Naive thymus-derived CD4-positive, alpha-beta T cell (primary cell): ENCODE measurements around the gene NT5E. TPM values are rescaled to one million over a fixed set of nuclear protein-coding genes. Genes with fewer than 3 reads are reported as not detected.

ENCODE experiments used
- ATAC-seq: fragments of 150-1000 bp; cut with Tn5 transposase; 2 replicates; pipeline ENCODE4 v1.10.0; 2021; ENCODE audit warnings: mild to moderate bottlenecking, moderate library complexity
- CTCF ChIA-PET: fragments of 350-600 bp; sonication (Branson Sonifier 250); formaldehyde crosslinking; loops from one replicate; lab custom pipeline; 2021; ENCODE audit warnings: antibody characterized with exemption; lab: Charles Lee
- POLR2A ChIA-PET: fragments of 350-600 bp; sonication (Branson Sonifier 250); formaldehyde crosslinking; loops from one replicate; lab custom pipeline; 2021; ENCODE audit warnings: antibody characterized with exemption, inconsistent platforms; lab: Charles Lee
- DNase-seq, 9 donors: peaks; one replicate each; pipeline versions ENCODE4 v3.0.0 to v3.0.0-alpha.2; 2020 to 2022; ENCODE audit warnings: mixed read lengths in 1 of 9
- H3K27ac ChIP-seq: one replicate; pipeline ENCODE4 v1.7.0; 2013; ENCODE audit warnings: mild to moderate bottlenecking, low read depth, low read length, moderate library complexity
- H3K27me3 ChIP-seq, 2 donors: one replicate each; pipeline ENCODE4 v1.7.0; 2013; ENCODE audit warnings: low read length in 2 of 2, mild to moderate bottlenecking in 2 of 2, moderate library complexity in 2 of 2; ENCODE audit not compliant: control insufficient read depth in 2 of 2, insufficient read depth in 2 of 2
- H3K36me3 ChIP-seq, 3 experiments: 1 replicate in 2 of 3; 2 replicates in 1 of 3; pipeline ENCODE4 v1.7.0; 2013; ENCODE audit warnings: low read length in 3 of 3, mild to moderate bottlenecking in 3 of 3, moderate library complexity in 1 of 3; ENCODE audit not compliant: insufficient read depth in 3 of 3, control insufficient read depth in 2 of 3
- H3K4me1 ChIP-seq, 2 donors: one replicate each; pipeline ENCODE4 v1.7.0; 2013; ENCODE audit warnings: low read length in 2 of 2, mild to moderate bottlenecking in 2 of 2, moderate library complexity in 1 of 2; ENCODE audit not compliant: control insufficient read depth in 2 of 2, insufficient read depth in 2 of 2
- H3K4me3 ChIP-seq: 2 replicates; pipeline ENCODE4 v1.7.0; 2013; ENCODE audit warnings: mild to moderate bottlenecking, low read length
- H3K9me3 ChIP-seq, 3 experiments: 1 replicate in 2 of 3; 2 replicates in 1 of 3; pipeline ENCODE4 v1.7.0; 2013; ENCODE audit warnings: low read length in 3 of 3; ENCODE audit not compliant: control insufficient read depth in 2 of 3
- H3K27ac Mint-ChIP-seq, 9 donors: one replicate each; pipeline ENCODE4 v1.8.0; 2020 to 2022; ENCODE audit warnings: mixed read lengths in 9 of 9, mild to moderate bottlenecking in 8 of 9, moderate library complexity in 5 of 9, inconsistent platforms in 2 of 9
- H3K27me3 Mint-ChIP-seq, 5 donors: one replicate each; pipeline ENCODE4 v1.8.0; 2021 to 2022; ENCODE audit warnings: mixed read lengths in 5 of 5, mild to moderate bottlenecking in 1 of 5
- H3K36me3 Mint-ChIP-seq, 5 donors: one replicate each; pipeline ENCODE4 v1.8.0; 2020 to 2022; ENCODE audit warnings: mixed read lengths in 5 of 5, mild to moderate bottlenecking in 3 of 5, inconsistent platforms in 1 of 5
- H3K4me1 Mint-ChIP-seq, 7 donors: one replicate each; pipeline ENCODE4 v1.8.0; 2020 to 2022; ENCODE audit warnings: mixed read lengths in 7 of 7, mild to moderate bottlenecking in 3 of 7, inconsistent platforms in 1 of 7
- H3K4me3 Mint-ChIP-seq, 10 donors: one replicate each; pipeline ENCODE4 v1.8.0; 2020 to 2022; ENCODE audit warnings: mild to moderate bottlenecking in 10 of 10, mixed read lengths in 10 of 10, moderate library complexity in 6 of 10, inconsistent platforms in 2 of 10
- H3K9me3 Mint-ChIP-seq, 11 donors: one replicate each; pipeline ENCODE4 v1.8.0; 2020 to 2022; ENCODE audit warnings: mixed read lengths in 11 of 11, mild to moderate bottlenecking in 4 of 11, inconsistent platforms in 1 of 11, moderate library complexity in 1 of 11
- intact Hi-C, 2 donors: fragments of 100-400 bp; cut with micrococcal nuclease; formaldehyde crosslinking; loops; one replicate each; pipeline ENCODE4 v1.15.1; 2023
- polyA plus RNA-seq, 2 donors: library from polyadenylated mRNA; unstranded; fragments of 300-500 nt; fragmentation: Illumina TruSeq; gene quantifications; one replicate each; pipeline ENCODE4 v1.2.3, GENCODE V29; 2021
- total RNA-seq, 6 experiments: library from RNA in 5 of 6; stranded (reverse) in 5 of 6; gene quantifications; 1 replicate in 5 of 6; 2 replicates in 1 of 6; pipeline ENCODE4 v1.2.3 and lab custom pipeline; 2021 to 2026

NT5E gene
- total and polyA plus RNA-seq, 7 experiments from 2014 or later: 1.5 to 29.3 (median 3.7) TPM

DNA sequence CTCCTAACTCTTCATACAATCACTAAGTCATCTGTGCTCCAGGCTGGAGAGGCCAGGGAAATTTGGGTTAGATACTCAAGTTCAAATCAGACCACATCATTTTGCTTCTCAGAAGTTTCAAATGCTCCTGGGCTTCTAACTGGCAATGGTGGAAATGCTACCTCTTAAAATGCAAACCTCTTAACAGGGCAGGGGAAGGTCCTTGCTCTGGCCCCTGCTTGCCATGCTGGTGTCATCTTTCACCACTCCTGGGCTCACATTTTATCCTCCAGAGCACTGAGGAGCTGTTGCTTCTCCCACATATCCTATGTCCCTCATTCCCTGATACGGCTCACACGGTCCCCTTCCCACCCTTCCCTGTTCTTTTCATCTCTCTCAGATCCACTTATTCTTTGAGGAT, 41.8 kb upstream of the NT5E start:
- Histone ChIP-seq H3K36me3 (no peaks in the 10 kb centered on the region), H3K4me1 (no peaks in the 10 kb centered on the region), H3K27ac (no peak overlapping the region), H3K4me3 (no peak overlapping the region), H3K9me3 (no peaks in the 10 kb centered on the region), H3K27me3 (no peaks in the 10 kb centered on the region)
- Mint-ChIP-seq H3K4me1 (peaks cover 0 to 42% (median 7%) of the 10 kb centered on the region in 7 donors), H3K9me3 (peaks cover 0 to 4% (median 0%) of the 10 kb centered on the region in 11 donors), H3K27ac (no peak overlapping the region), H3K4me3 (no peak overlapping the region), H3K36me3 (peaks cover 0 to 11% (median 0%) of the 10 kb centered on the region in 5 donors), H3K27me3 (peaks cover 0 to 16% (median 12%) of the 10 kb centered on the region in 5 donors)
- intact Hi-C loops: no loop called here
- ATAC-seq: no peak
- POLR2A ChIA-PET: no interaction called here
- no peak for DNase-seq
- CTCF ChIA-PET: no interaction called here

DNA sequence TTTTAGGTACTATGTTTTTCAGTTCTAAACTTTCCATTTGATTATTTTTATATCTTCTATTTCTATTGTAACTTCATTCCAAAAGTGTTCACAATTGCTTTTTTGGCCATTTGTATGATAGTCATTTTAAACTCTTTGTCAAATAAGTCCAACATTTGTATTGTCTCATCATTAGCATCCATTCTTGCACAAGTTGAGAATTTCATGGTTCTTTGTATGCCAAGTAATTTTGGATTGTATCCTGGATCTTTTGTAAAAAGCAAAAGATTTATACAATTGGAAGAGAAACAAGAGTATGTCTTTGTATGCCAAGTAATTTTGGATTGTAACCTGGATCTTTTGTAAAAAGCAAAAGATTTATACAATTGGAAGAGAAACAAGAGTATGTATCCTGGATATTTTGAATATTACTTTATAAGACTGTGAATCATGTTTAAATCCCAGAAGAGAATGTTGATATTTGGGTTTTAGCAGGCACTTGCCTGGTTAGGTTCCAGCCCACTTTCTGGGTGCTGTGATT, 36.9 kb upstream of the NT5E start:
- intact Hi-C loops: no loop called here
- H3K9me3 Mint-ChIP-seq: peaks cover 0 to 4% (median 0%) of the 10 kb centered on the region in 11 donors
- no peak for ATAC-seq
- Histone ChIP-seq H3K9me3 (no peaks in the 10 kb centered on the region), H3K4me3 (no peak overlapping the region), H3K27ac (no peak overlapping the region), H3K27me3 (no peaks in the 10 kb centered on the region), H3K4me1 (no peaks in the 10 kb centered on the region), H3K36me3 (no peaks in the 10 kb centered on the region)
- ChIA-PET POLR2A (no interaction called here), CTCF (no interaction called here)
- H3K4me3 Mint-ChIP-seq: no peak overlapping the region
- peaks cover 0 to 15% (median 0%) of the 10 kb centered on the region in 5 donors for H3K36me3 Mint-ChIP-seq
- H3K27me3 Mint-ChIP-seq: peaks cover 0 to 33% (median 17%) of the 10 kb centered on the region in 5 donors
- DNase-seq: no peak
- H3K4me1 Mint-ChIP-seq: peaks cover 0 to 17% (median 0%) of the 10 kb centered on the region in 7 donors
- H3K27ac Mint-ChIP-seq: no peak overlapping the region

DNA sequence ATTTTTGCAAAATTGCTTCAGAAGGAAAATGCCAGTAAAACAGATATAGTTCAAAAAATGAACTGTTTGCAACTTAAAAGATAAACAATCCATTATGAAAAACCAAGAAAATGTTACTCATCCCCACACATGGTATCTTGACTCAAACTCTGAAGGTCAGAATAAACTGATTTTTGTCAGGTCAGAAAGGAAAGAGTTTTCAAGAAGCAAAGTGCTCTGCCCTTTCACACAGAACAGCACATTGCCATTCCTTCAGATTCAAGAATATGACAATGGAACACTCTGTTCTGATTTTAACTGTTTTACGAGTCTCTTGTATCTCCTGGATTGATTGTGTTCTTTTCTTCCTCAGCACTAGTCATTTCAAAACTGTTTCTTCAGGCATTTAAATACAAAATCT, 33.8 kb upstream of the NT5E start:
- ATAC-seq: no peak

DNA sequence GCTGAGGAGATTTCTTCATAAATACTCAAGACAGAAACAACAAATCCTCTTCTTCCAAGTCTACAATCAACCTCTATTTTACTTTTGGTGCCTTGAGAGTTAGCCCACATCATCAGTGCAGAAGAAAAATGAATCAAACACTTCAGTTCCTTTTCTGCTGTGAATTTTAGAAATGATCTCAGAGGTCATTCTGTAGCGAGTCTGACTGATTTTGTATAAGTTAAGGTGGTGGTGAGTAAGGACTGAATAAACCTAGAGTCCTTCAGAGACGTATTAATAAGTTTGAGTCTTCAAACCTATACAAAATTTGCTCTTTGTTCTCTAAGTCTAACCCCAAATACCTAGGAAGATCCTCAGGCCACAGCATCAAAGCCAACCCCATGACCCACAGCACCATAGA, 33.1 kb upstream of the NT5E start:
- Mint-ChIP-seq H3K27ac (no peak overlapping the region), H3K9me3 (peaks cover 0 to 7% (median 0%) of the 10 kb centered on the region in 11 donors), H3K36me3 (peaks cover 0 to 14% (median 0%) of the 10 kb centered on the region in 5 donors), H3K4me3 (no peak overlapping the region), H3K4me1 (peaks cover 0 to 32% (median 0%) of the 10 kb centered on the region in 7 donors), H3K27me3 (peaks cover 4 to 37% (median 20%) of the 10 kb centered on the region in 5 donors)
- Histone ChIP-seq H3K27ac (no peak overlapping the region), H3K9me3 (no peaks in the 10 kb centered on the region), H3K36me3 (no peaks in the 10 kb centered on the region), H3K4me3 (no peak overlapping the region), H3K27me3 (no peaks in the 10 kb centered on the region), H3K4me1 (no peaks in the 10 kb centered on the region)
- ChIA-PET POLR2A (no interaction called here), CTCF (no interaction called here)
- DNase-seq (no peak), ATAC-seq (no peak)
- intact Hi-C loops: no loop called here

More for the DNA sequence above, 33.8 kb upstream of the NT5E start:
- ChIA-PET CTCF (no interaction called here), POLR2A (no interaction called here)
- Mint-ChIP-seq H3K27ac (no peak overlapping the region), H3K27me3 (peaks cover 4 to 37% (median 20%) of the 10 kb centered on the region in 5 donors), H3K9me3 (peaks cover 0 to 4% (median 0%) of the 10 kb centered on the region in 11 donors), H3K4me3 (no peak overlapping the region), H3K4me1 (peaks cover 0 to 32% (median 0%) of the 10 kb centered on the region in 7 donors), H3K36me3 (peaks cover 0 to 14% (median 0%) of the 10 kb centered on the region in 5 donors)
- Histone ChIP-seq H3K9me3 (no peaks in the 10 kb centered on the region), H3K4me1 (no peaks in the 10 kb centered on the region), H3K27me3 (no peaks in the 10 kb centered on the region), H3K36me3 (no peaks in the 10 kb centered on the region), H3K4me3 (no peak overlapping the region), H3K27ac (no peak overlapping the region)
- no peak for DNase-seq
- intact Hi-C loops: no loop called here

DNA sequence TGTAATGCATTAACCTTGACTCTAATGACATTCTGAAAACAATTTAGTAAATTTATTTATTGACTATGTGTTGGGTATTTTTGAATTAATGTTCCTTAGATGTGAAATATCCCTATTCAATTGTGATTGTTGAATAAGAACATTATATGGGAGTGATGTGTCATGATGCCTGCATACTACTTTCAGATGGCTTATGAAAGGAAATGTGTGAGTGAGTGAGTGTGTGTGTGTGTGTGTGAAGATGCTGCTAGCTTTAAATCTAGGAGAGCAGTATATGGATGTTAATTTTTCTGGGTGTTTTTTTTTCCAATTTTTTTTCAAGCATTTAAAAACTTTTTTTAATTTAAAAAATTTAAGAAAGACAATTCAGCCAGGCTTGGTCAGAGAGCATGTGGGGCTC, 32.5 kb upstream of the NT5E start:
- ChIA-PET CTCF (no interaction called here), POLR2A (no interaction called here)
- Mint-ChIP-seq H3K27me3 (peaks cover 4 to 35% (median 20%) of the 10 kb centered on the region in 5 donors), H3K4me3 (no peak overlapping the region), H3K9me3 (peaks cover 0 to 7% (median 0%) of the 10 kb centered on the region in 11 donors), H3K27ac (no peak overlapping the region), H3K36me3 (peaks cover 0 to 16% (median 0%) of the 10 kb centered on the region in 5 donors), H3K4me1 (peaks cover 0 to 32% (median 0%) of the 10 kb centered on the region in 7 donors)
- intact Hi-C loops: no loop called here
- Histone ChIP-seq H3K4me3 (no peak overlapping the region), H3K36me3 (no peaks in the 10 kb centered on the region), H3K27me3 (no peaks in the 10 kb centered on the region), H3K4me1 (no peaks in the 10 kb centered on the region), H3K9me3 (no peaks in the 10 kb centered on the region), H3K27ac (no peak overlapping the region)
- ATAC-seq (no peak), DNase-seq (no peak)

DNA sequence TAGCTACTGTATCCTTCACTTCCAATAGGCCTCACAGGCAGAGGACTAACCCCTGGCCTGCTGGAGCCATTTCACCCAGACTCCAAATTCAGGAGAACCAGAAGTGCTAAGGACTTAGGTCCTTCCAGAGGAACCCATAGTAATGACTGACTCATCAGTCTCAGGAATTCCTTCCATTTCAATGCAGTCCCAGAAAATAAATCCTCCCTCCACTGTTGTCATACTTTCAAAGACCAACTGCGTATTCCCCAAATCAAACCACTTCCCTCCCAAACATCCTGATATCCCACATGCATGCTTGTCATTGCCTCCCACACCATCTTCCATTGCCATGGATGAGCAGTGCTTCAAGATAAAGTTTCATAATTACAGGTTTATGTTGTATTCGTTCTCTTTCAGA, 31.8 kb upstream of the NT5E start:
- DNase-seq (no peak), ATAC-seq (no peak)
- Histone ChIP-seq H3K4me1 (no peaks in the 10 kb centered on the region), H3K27me3 (no peaks in the 10 kb centered on the region), H3K9me3 (no peaks in the 10 kb centered on the region), H3K4me3 (no peak overlapping the region), H3K36me3 (no peaks in the 10 kb centered on the region), H3K27ac (no peak overlapping the region)
- H3K9me3 Mint-ChIP-seq: peaks cover 0 to 7% (median 0%) of the 10 kb centered on the region in 11 donors
- peaks cover 0 to 28% (median 17%) of the 10 kb centered on the region in 5 donors for H3K27me3 Mint-ChIP-seq
- H3K27ac Mint-ChIP-seq: no peak overlapping the region
- intact Hi-C loops: no loop called here
- peaks cover 0 to 17% (median 0%) of the 10 kb centered on the region in 5 donors for H3K36me3 Mint-ChIP-seq
- ChIA-PET POLR2A (no interaction called here), CTCF (no interaction called here)
- H3K4me3 Mint-ChIP-seq: no peak overlapping the region
- H3K4me1 Mint-ChIP-seq: peaks cover 0 to 32% (median 0%) of the 10 kb centered on the region in 7 donors
